Natural killer cell (primary cell): ENCODE results near the gene DNAAF2. TPM values are rescaled to one million over a fixed set of nuclear protein-coding genes. Genes with fewer than 3 reads are reported as not detected.

ENCODE experiments used
- ATAC-seq, 3 donors: fragments of 150-1000 bp in 2 of 3; fragments of 200-7000 bp in 1 of 3; cut with Tn5 transposase; 1 replicate in 1 of 3; 2 replicates in 2 of 3; pipeline ENCODE4 v1.10.0; 2021; ENCODE audit warnings: mild to moderate bottlenecking in 2 of 3, moderate library complexity in 2 of 3
- DNase-seq, 2 donors: peaks; one replicate each; pipeline versions ENCODE4 v3.0.0 to v3.0.0-alpha.2; 2013 to 2021; ENCODE audit warnings: mixed read lengths in 1 of 2
- H3K27ac ChIP-seq: one replicate; pipeline ENCODE4 v1.5.1; 2013; ENCODE audit warnings: mild to moderate bottlenecking, low read length
- H3K27me3 ChIP-seq: one replicate; pipeline ENCODE4 v1.6.1; 2013; ENCODE audit warnings: low read length; ENCODE audit not compliant: control insufficient read depth, insufficient read depth
- H3K36me3 ChIP-seq: one replicate; pipeline ENCODE4 v1.6.1; 2013; ENCODE audit warnings: low read length; ENCODE audit not compliant: control insufficient read depth, insufficient read depth
- H3K4me1 ChIP-seq: one replicate; pipeline ENCODE4 v1.6.1; 2013; ENCODE audit warnings: low read length; ENCODE audit not compliant: control insufficient read depth, insufficient read depth
- H3K4me3 ChIP-seq: one replicate; pipeline ENCODE4 v1.5.1; 2013; ENCODE audit warnings: low read length
- H3K9me3 ChIP-seq: one replicate; pipeline ENCODE4 v1.6.1; 2013; ENCODE audit warnings: low read length; ENCODE audit not compliant: control insufficient read depth, insufficient read depth
- H3K27ac Mint-ChIP-seq, 2 donors: one replicate each; pipeline ENCODE4 v1.8.0; 2022; ENCODE audit warnings: mild to moderate bottlenecking in 2 of 2, mixed read lengths in 2 of 2, moderate library complexity in 1 of 2
- H3K27me3 Mint-ChIP-seq, 2 donors: one replicate each; pipeline ENCODE4 v1.8.0; 2022; ENCODE audit warnings: low read depth in 2 of 2, mixed read lengths in 2 of 2
- H3K36me3 Mint-ChIP-seq: one replicate; pipeline ENCODE4 v1.8.0; 2022; ENCODE audit warnings: mixed read lengths
- H3K4me1 Mint-ChIP-seq, 2 donors: one replicate each; pipeline ENCODE4 v1.8.0; 2022; ENCODE audit warnings: mixed read lengths in 2 of 2
- H3K4me3 Mint-ChIP-seq: one replicate; pipeline ENCODE4 v1.8.0; 2022; ENCODE audit warnings: mild to moderate bottlenecking, moderate library complexity, mixed read lengths
- H3K9me3 Mint-ChIP-seq, 2 donors: one replicate each; pipeline ENCODE4 v1.8.0; 2022; ENCODE audit warnings: mixed read lengths in 2 of 2
- CTCF ChIP-seq: fragments of 200-600 bp; IDR thresholded peaks from one replicate; pipeline ENCODE4 v1.8.0; 2022; ENCODE audit warnings: antibody characterized with exemption
- WGBS: methylation state at CpG from one replicate; pipeline ENCODE4 v1.1.7; 2013; ENCODE audit warnings: missing lambda C conversion rate; ENCODE audit not compliant: insufficient coverage; 5-methylcytosine and 5-hydroxymethylcytosine counted together
- intact Hi-C: fragments of 100-400 bp; cut with micrococcal nuclease; formaldehyde crosslinking; loops from one replicate; pipeline ENCODE4 v1.14.2; 2022
- total RNA-seq, 4 donors: library from RNA; stranded (reverse); fragments of 120-200 nt in 1 of 4; gene quantifications; one replicate each; pipeline versions ENCODE4 v1.2.3 to v1.2.4, GENCODE V29; 2013 to 2022

Gene DNAAF2
- total RNA-seq, 3 donors from 2014 or later (not counting 1 experiment from before 2014, with no cell fraction given): 10.5 to 16.2 (median 11.4) TPM

GRCh38 chr14:49607583-49607982, 27.5 kb downstream of the DNAAF2 start:
- DNase-seq: no peak
- no peaks in the 10 kb centered on the region for H3K27me3 Mint-ChIP-seq

GRCh38 chr14:49598485-49599300, 36.4 kb downstream of the DNAAF2 start, which contains the start of gene LRR1:
Gene LRR1, plus strand, starts transcription at chr14:49598940. Its CDS starts 81 bp downstream, at chr14:49599021.
- intact Hi-C loops: loop anchor here (1.0 kb wide), 2 partner anchors 12 to 22 kb away; partner anchors contain the start of genes MGAT2, RPL36AL and RPS29
- Mint-ChIP-seq H3K27ac (peak within 1 kb of the TSS; percentile 97 to 98), H3K27me3 (no peaks in the 10 kb centered on the region), H3K4me1 (peaks cover 24 to 26% of the 10 kb centered on the region in 2 donors), H3K36me3 (no peaks in the 10 kb centered on the region), H3K4me3 (peak within 1 kb of the TSS; percentile 98), H3K9me3 (no peaks in the 10 kb centered on the region)
- H3K27me3 ChIP-seq: no peaks in the 10 kb centered on the region
- peak within 1 kb of the TSS; percentile 83 for H3K4me3 ChIP-seq
- H3K9me3 ChIP-seq: no peaks in the 10 kb centered on the region
- no peak for TF ChIP-seq CTCF
- H3K4me1 ChIP-seq: peaks cover 22% of the 10 kb centered on the region
- under 1% methylated on average over 77 of the region's 77 CpGs for WGBS
- no peaks in the 10 kb centered on the region for H3K36me3 ChIP-seq
- ATAC-seq (peak; percentile 86 to 95 (median 90)), DNase-seq (peak; percentile 87 to 90)
- H3K27ac ChIP-seq: peak within 1 kb of the TSS; percentile 94

More at GRCh38 chr14:49607583-49607982, 27.5 kb downstream of the DNAAF2 start:
- H3K4me3 ChIP-seq: no peak overlapping the region
- WGBS: 89% methylated on average over 6 of the region's 6 CpGs
- no peak for TF ChIP-seq CTCF
- Mint-ChIP-seq H3K27ac (no peak overlapping the region), H3K4me1 (no peaks in the 10 kb centered on the region), H3K4me3 (no peak overlapping the region), H3K9me3 (no peaks in the 10 kb centered on the region), H3K36me3 (no peaks in the 10 kb centered on the region)
- no peaks in the 10 kb centered on the region for H3K27me3 ChIP-seq
- H3K36me3 ChIP-seq: peaks cover 12% of the 10 kb centered on the region
- H3K4me1 ChIP-seq: no peaks in the 10 kb centered on the region
- no peak for ATAC-seq
- H3K27ac ChIP-seq: no peak overlapping the region
- H3K9me3 ChIP-seq: no peaks in the 10 kb centered on the region
- intact Hi-C loops: no loop called here

- Histone ChIP-seq H3K9me3 (no peaks in the 10 kb centered on the region), H3K4me1 (peaks cover 22% of the 10 kb centered on the region), H3K4me3 (peak overlapping the region; percentile 83), H3K27me3 (no peaks in the 10 kb centered on the region), H3K27ac (peak overlapping the region; percentile 94), H3K36me3 (no peaks in the 10 kb centered on the region)
- peak overlapping the region; percentile 98 for H3K4me3 Mint-ChIP-seq
- DNase-seq (no peak), ATAC-seq (peak in 1 of 3 donors; percentile 9)
- WGBS: 1% methylated on average over 15 of the region's 15 CpGs
- no peak for TF ChIP-seq CTCF
- no peaks in the 10 kb centered on the region for H3K27me3 Mint-ChIP-seq
- H3K9me3 Mint-ChIP-seq: no peaks in the 10 kb centered on the region
- intact Hi-C loops: loop anchor here (1.0 kb wide), 2 partner anchors 12 to 22 kb away; partner anchors contain the start of genes MGAT2, RPL36AL and RPS29
- H3K27ac Mint-ChIP-seq: peak overlapping the region; percentile 97 to 98
- H3K36me3 Mint-ChIP-seq: no peaks in the 10 kb centered on the region
- peaks cover 24 to 26% of the 10 kb centered on the region in 2 donors for H3K4me1 Mint-ChIP-seq
Observed at GRCh38 chr14:49598189-49598484, 36.9 kb downstream of the DNAAF2 start.
